ENCODE measurements around the gene GAPDHS.

GAPDHS gene

GRCh38 chr19:35521124-35521743, 12.0 kb upstream of the GAPDHS start:
- DNase-seq (ENCODE audit: low spot score in 2 of 2): no peak
- no peaks in the 10 kb centered on the region for H3K36me3 Mint-ChIP-seq
- no peak overlapping the region for H3K27ac Mint-ChIP-seq
- no peaks in the 10 kb centered on the region for H3K9me3 Mint-ChIP-seq
- no peak for ATAC-seq
- no peak overlapping the region for H3K4me3 Mint-ChIP-seq
- H3K4me1 Mint-ChIP-seq: no peaks in the 10 kb centered on the region

GRCh38 chr19:35522745-35523327, 10.4 kb upstream of the GAPDHS start:
- Mint-ChIP-seq H3K27ac (peak overlapping the region; percentile 37), H3K4me1 (no peaks in the 10 kb centered on the region), H3K9me3 (no peaks in the 10 kb centered on the region), H3K4me3 (no peak overlapping the region), H3K36me3 (no peaks in the 10 kb centered on the region)
- no peak for DNase-seq (ENCODE audit: low spot score in 2 of 2)
- no peak for ATAC-seq

GRCh38 chr19:35524181-35524837, 8.9 kb upstream of the GAPDHS start:
- Mint-ChIP-seq H3K27ac (no peak overlapping the region), H3K4me1 (no peaks in the 10 kb centered on the region), H3K9me3 (no peaks in the 10 kb centered on the region), H3K4me3 (no peak overlapping the region), H3K36me3 (no peaks in the 10 kb centered on the region)
- ATAC-seq (no peak), DNase-seq (ENCODE audit: low spot score in 2 of 2) (no peak)

GRCh38 chr19:35525873-35526272, 7.4 kb upstream of the GAPDHS start:
- ATAC-seq (no peak), DNase-seq (ENCODE audit: low spot score in 2 of 2) (no peak)
- H3K9me3 Mint-ChIP-seq: no peaks in the 10 kb centered on the region
- H3K4me1 Mint-ChIP-seq: no peaks in the 10 kb centered on the region
- no peak overlapping the region for H3K4me3 Mint-ChIP-seq
- no peak overlapping the region for H3K27ac Mint-ChIP-seq
- no peaks in the 10 kb centered on the region for H3K36me3 Mint-ChIP-seq

- no peak within 1 kb of the TSS for H3K4me3 Mint-ChIP-seq
- H3K36me3 Mint-ChIP-seq: no peaks in the 10 kb centered on the region
- no peak within 1 kb of the TSS for H3K27ac Mint-ChIP-seq
- no peak for ATAC-seq
- H3K4me1 Mint-ChIP-seq: peaks cover 8% of the 10 kb centered on the region
- H3K9me3 Mint-ChIP-seq: no peaks in the 10 kb centered on the region
- DNase-seq (ENCODE audit: low spot score in 2 of 2): no peak
Measured at GRCh38 chr19:35528218-35529038, 4.8 kb upstream of the GAPDHS start, which contains the start of gene SBSN. Gene SBSN (minus strand): TSS chr19:35528311. CDS start chr19:35528281, 30 bp downstream.

GRCh38 chr19:35529241-35530218, 3.7 kb upstream of the GAPDHS start:
- ATAC-seq (no peak), DNase-seq (ENCODE audit: low spot score in 2 of 2) (no peak)
- Mint-ChIP-seq H3K27ac (no peak overlapping the region), H3K36me3 (no peaks in the 10 kb centered on the region), H3K4me3 (no peak overlapping the region), H3K9me3 (no peaks in the 10 kb centered on the region), H3K4me1 (peaks cover 15% of the 10 kb centered on the region)

- H3K4me3 Mint-ChIP-seq: no peak overlapping the region
- ATAC-seq (no peak), DNase-seq (ENCODE audit: low spot score in 2 of 2) (no peak)
- no peaks in the 10 kb centered on the region for H3K36me3 Mint-ChIP-seq
- H3K4me1 Mint-ChIP-seq: peaks cover 15% of the 10 kb centered on the region
- no peak overlapping the region for H3K27ac Mint-ChIP-seq
- H3K9me3 Mint-ChIP-seq: no peaks in the 10 kb centered on the region
Measured at GRCh38 chr19:35531291-35531690, 2.0 kb upstream of the GAPDHS start.

- DNase-seq (ENCODE audit: low spot score in 2 of 2): no peak
- Mint-ChIP-seq H3K9me3 (no peaks in the 10 kb centered on the region), H3K4me1 (peaks cover 21% of the 10 kb centered on the region), H3K27ac (no peak overlapping the region), H3K4me3 (peak overlapping the region; percentile 47), H3K36me3 (no peaks in the 10 kb centered on the region)
- peak; percentile 70 for ATAC-seq
Measured at GRCh38 chr19:35533822-35534392, 651 bp downstream of the GAPDHS start.

GRCh38 chr19:35534803-35535480, 1.7 kb downstream of the GAPDHS start:
- ATAC-seq (no peak), DNase-seq (ENCODE audit: low spot score in 2 of 2) (no peak)
- no peaks in the 10 kb centered on the region for H3K36me3 Mint-ChIP-seq
- H3K4me1 Mint-ChIP-seq: peaks cover 21% of the 10 kb centered on the region
- no peak overlapping the region for H3K4me3 Mint-ChIP-seq
- no peak overlapping the region for H3K27ac Mint-ChIP-seq
- no peaks in the 10 kb centered on the region for H3K9me3 Mint-ChIP-seq

- Mint-ChIP-seq H3K27ac (no peak overlapping the region), H3K4me3 (no peak overlapping the region)
Measured at GRCh38 chr19:35539314-35539713, 6.1 kb downstream of the GAPDHS start.

GRCh38 chr19:35539850-35540249, 6.6 kb downstream of the GAPDHS start:
- Mint-ChIP-seq H3K9me3 (no peaks in the 10 kb centered on the region), H3K27ac (no peak overlapping the region), H3K36me3 (peaks cover 9% of the 10 kb centered on the region), H3K4me1 (peaks cover 21% of the 10 kb centered on the region), H3K4me3 (no peak overlapping the region)
- DNase-seq (ENCODE audit: low spot score in 2 of 2): no peak
- ATAC-seq: no peak

More at GRCh38 chr19:35539314-35539713, 6.1 kb downstream of the GAPDHS start:
- DNase-seq (ENCODE audit: low spot score in 2 of 2) (no peak), ATAC-seq (no peak)
- H3K9me3 Mint-ChIP-seq: no peaks in the 10 kb centered on the region
- H3K4me1 Mint-ChIP-seq: peaks cover 16% of the 10 kb centered on the region
- peaks cover 4% of the 10 kb centered on the region for H3K36me3 Mint-ChIP-seq

- H3K9me3 Mint-ChIP-seq: no peaks in the 10 kb centered on the region
- no peak for ATAC-seq
- H3K27ac Mint-ChIP-seq: no peak overlapping the region
- no peak overlapping the region for H3K4me3 Mint-ChIP-seq
- peaks cover 22% of the 10 kb centered on the region for H3K4me1 Mint-ChIP-seq
- peaks cover 11% of the 10 kb centered on the region for H3K36me3 Mint-ChIP-seq
- DNase-seq (ENCODE audit: low spot score in 2 of 2): no peak
Measured at GRCh38 chr19:35540356-35540927, 7.2 kb downstream of the GAPDHS start.

GRCh38 chr19:35542209-35542608, 9.0 kb downstream of the GAPDHS start:
- H3K9me3 Mint-ChIP-seq: no peaks in the 10 kb centered on the region
- ATAC-seq: no peak
- H3K27ac Mint-ChIP-seq: peak overlapping the region; percentile 66

More at GRCh38 chr19:35542209-35542608, 9.0 kb downstream of the GAPDHS start:
- peaks cover 26% of the 10 kb centered on the region for H3K36me3 Mint-ChIP-seq
- no peak overlapping the region for H3K4me3 Mint-ChIP-seq
- DNase-seq (ENCODE audit: low spot score in 2 of 2): no peak
- H3K4me1 Mint-ChIP-seq: peaks cover 29% of the 10 kb centered on the region

Measured in stimulated activated effector memory CD8-positive, alpha-beta T cell treated with anti-CD3 and anti-CD28 coated beads, Interleukin-12 subunit alpha, Interleukin-12 subunit beta, amount 100 ng/mL, for 72 hours (primary cell).